NCI-H748 treated with DMSO at 0.1 percent for 48 hours (cell line): ENCODE data around the gene ILDR1.
"Not testable (repeated sequence)": the region's sequence is repeated elsewhere in the genome, so short reads cannot be mapped to it uniquely, and the experiment has no call there.

Source experiments
- DNase-seq: peaks from one replicate; lab custom pipeline; 2025; lab: John Stamatoyannopoulos, UW

ILDR1 gene

GRCh38 chr3:121943431-121943830 is 78.6 kb downstream of the ILDR1 start:
- peak; percentile 40 for DNase-seq

GRCh38 chr3:121942116-121942786 is 79.8 kb downstream of the ILDR1 start:
- peak; percentile 32 for DNase-seq

GRCh38 chr3:121941592-121941991 is 80.5 kb downstream of the ILDR1 start:
- DNase-seq, result no peak

- DNase-seq, result not testable (repeated sequence)
Measured at GRCh38 chr3:121938141-121938855, 83.7 kb downstream of the ILDR1 start.
